Aorta (tissue), 5 donors: Measurements from ENCODE around the gene CD180. TPM values are rescaled to one million over a fixed set of nuclear protein-coding genes. Genes with fewer than 3 reads are reported as not detected.
"Not testable (repeated sequence)": the region's sequence is repeated elsewhere in the genome, so short reads cannot be mapped to it uniquely, and the experiment has no call there.

ENCODE experiments used
- ATAC-seq: fragments of 200-7000 bp; cut with Tn5 transposase; one replicate; pipeline ENCODE4 v1.9.1; 2022; ENCODE audit warnings: moderate library complexity; ENCODE audit not compliant: low FRiP score
- DNase-seq, 2 donors: peaks; one replicate each; pipeline ENCODE4 v3.0.0-alpha.2; 2020
- H3K27ac ChIP-seq, 2 donors: one replicate each; pipeline ENCODE4 v1.5.1; 2013; ENCODE audit warnings: low read length in 2 of 2, mild to moderate bottlenecking in 2 of 2, moderate library complexity in 2 of 2, control low read depth in 1 of 2, inconsistent platforms in 1 of 2, low read depth in 1 of 2
- H3K27me3 ChIP-seq, 2 donors: one replicate each; pipeline ENCODE4 v1.6.1; 2013; ENCODE audit warnings: control low read depth in 1 of 2, low read length in 1 of 2, mild to moderate bottlenecking in 1 of 2, moderate library complexity in 1 of 2; ENCODE audit not compliant: insufficient read depth in 2 of 2, control insufficient read depth in 1 of 2
- H3K36me3 ChIP-seq, 2 donors: one replicate each; pipeline ENCODE4 v1.6.1; 2013; ENCODE audit warnings: control low read depth in 1 of 2, low read length in 1 of 2, mild to moderate bottlenecking in 1 of 2; ENCODE audit not compliant: insufficient read depth in 2 of 2, control insufficient read depth in 1 of 2
- H3K4me1 ChIP-seq, 2 donors: one replicate each; pipeline ENCODE4 v1.6.1; 2013; ENCODE audit warnings: low read length in 2 of 2, control low read depth in 1 of 2, mild to moderate bottlenecking in 1 of 2, moderate library complexity in 1 of 2; ENCODE audit not compliant: insufficient read depth in 2 of 2, control insufficient read depth in 1 of 2
- H3K4me3 ChIP-seq, 2 donors: one replicate each; pipeline ENCODE4 v1.5.1; 2013; ENCODE audit warnings: low read length in 2 of 2, control low read depth in 1 of 2, mild to moderate bottlenecking in 1 of 2
- H3K9me3 ChIP-seq: one replicate; pipeline ENCODE4 v1.6.1; 2013; ENCODE audit warnings: mild to moderate bottlenecking, low read length; ENCODE audit not compliant: control insufficient read depth
- WGBS, 2 donors: extraction: QIAGEN DNeasy Blood & Tissue Kit; methylation state at CpG; one replicate each; pipeline ENCODE4 v1.1.7; 2013; 5-methylcytosine and 5-hydroxymethylcytosine counted together
- intact Hi-C, 2 donors: fragments of 100-400 bp; cut with DNase I; formaldehyde crosslinking; loops; one replicate each; pipeline versions ENCODE4 v1.14.2 to v1.15.0; 2022
- polyA plus RNA-seq, 2 donors: library from polyadenylated mRNA; stranded (reverse); fragments of 200-250 nt; gene quantifications; one replicate each; pipeline ENCODE4 v1.2.3, GENCODE V29; 2013
- total RNA-seq, 2 donors: library from RNA; stranded (reverse); fragmentation: NEBNext Ultra II Directional; extraction: Animal tissue kit (Norgen Biotek cat#: 25700); gene quantifications; one replicate each; pipeline ENCODE4 v1.2.1, GENCODE V29; 2021
- donor health status: healthy with polysubstance abuse.
- donor health status: Bipolar disorder and iron deficiency.
- donor health status: DM: no; HTN: no; CAD: no.
- donor health status: DM: no; HTN: no; CAD: no.
- donor health status: DM: yes; HTN: yes; CAD: no.

The CD180 gene
- total and polyA plus RNA-seq, 4 donors = 0.18 to 3.0 (median 1.5) TPM

- Histone ChIP-seq H3K27ac (no peak overlapping the region), H3K4me3 (no peak overlapping the region), H3K9me3 (no peaks in the 10 kb centered on the region), H3K27me3 (no peaks in the 10 kb centered on the region), H3K4me1 (no peaks in the 10 kb centered on the region), H3K36me3 (no peaks in the 10 kb centered on the region)
- intact Hi-C loops = no loop called here
- DNase-seq (no peak), ATAC-seq (no peak)
Observed at GRCh38 chr5:67176936-67177335, 19.7 kb downstream of the CD180 start.

DNA sequence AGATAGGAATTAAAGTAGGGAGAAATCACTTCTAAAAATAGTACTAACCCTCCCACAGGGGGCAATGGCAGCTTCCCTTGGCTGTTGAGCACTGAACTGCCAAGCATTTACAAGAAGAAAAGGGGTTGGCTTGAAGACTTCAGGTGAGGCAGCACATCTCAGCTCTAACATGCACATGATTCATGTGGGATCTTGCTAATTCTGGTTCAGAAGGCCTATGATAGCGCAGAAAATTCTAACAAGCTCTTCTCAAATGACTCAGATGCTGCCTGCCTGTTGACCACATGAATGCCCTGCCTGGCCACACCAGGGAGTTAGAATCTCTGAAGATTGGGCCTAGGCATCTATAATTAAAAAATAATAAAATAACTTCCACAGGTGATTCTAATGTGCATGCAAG, 22.6 kb downstream of the CD180 start:
- no peaks in the 10 kb centered on the region for H3K36me3 ChIP-seq
- H3K27me3 ChIP-seq = no peaks in the 10 kb centered on the region
- no peak overlapping the region for H3K4me3 ChIP-seq
- H3K4me1 ChIP-seq = no peaks in the 10 kb centered on the region
- intact Hi-C loops = no loop called here
- ATAC-seq (no peak), DNase-seq (no peak)
- no peaks in the 10 kb centered on the region for H3K9me3 ChIP-seq
- 96 to 100% methylated on average over 1 of the region's 1 CpG for WGBS, 2 donors
- H3K27ac ChIP-seq = no peak overlapping the region

GRCh38 chr5:67173351-67173750, 23.2 kb downstream of the CD180 start:
- H3K27me3 ChIP-seq, DNase-seq, H3K36me3 ChIP-seq, H3K4me1 ChIP-seq, H3K4me3 ChIP-seq, ATAC-seq, H3K9me3 ChIP-seq, intact Hi-C loops, H3K27ac ChIP-seq: not testable (repeated sequence)
- WGBS, 2 donors = 55% methylated on average over 1 of the region's 2 CpGs; no CpG with 5 or more reads in 1 of the 2 donors

DNA sequence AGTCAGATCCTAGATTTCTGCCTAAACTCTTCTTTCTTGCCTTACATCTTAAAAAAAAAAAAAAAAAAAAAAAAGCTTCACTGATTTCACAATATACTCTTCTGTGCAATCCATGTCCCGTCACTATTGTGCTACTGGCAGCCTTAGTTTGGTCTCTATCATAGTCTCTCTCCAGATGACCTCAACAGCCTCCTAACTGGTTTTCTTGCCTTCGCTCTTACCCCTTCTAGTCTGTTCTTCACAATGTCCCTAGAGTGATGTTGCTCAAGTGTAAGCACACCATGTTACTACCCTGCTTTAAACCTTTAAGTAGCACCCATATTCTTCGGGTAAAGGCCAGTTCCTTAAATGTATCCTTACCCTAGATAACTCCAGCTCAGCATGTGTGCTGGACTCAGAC, 25.8 kb downstream of the CD180 start:
- no peak overlapping the region for H3K27ac ChIP-seq
- WGBS, 2 donors = 92 to 95% methylated on average over 3 of the region's 3 CpGs
- no peak overlapping the region for H3K4me3 ChIP-seq
- intact Hi-C loops = no loop called here
- H3K9me3 ChIP-seq = no peaks in the 10 kb centered on the region
- ATAC-seq = no peak
- no peaks in the 10 kb centered on the region for H3K4me1 ChIP-seq
- H3K36me3 ChIP-seq = no peaks in the 10 kb centered on the region
- no peak for DNase-seq
- H3K27me3 ChIP-seq = no peaks in the 10 kb centered on the region

- Histone ChIP-seq H3K36me3 (peaks cover 0 to 7% of the 10 kb centered on the region in 2 donors), H3K4me3 (no peak overlapping the region), H3K27ac (no peak overlapping the region), H3K4me1 (no peaks in the 10 kb centered on the region), H3K9me3 (no peaks in the 10 kb centered on the region), H3K27me3 (no peaks in the 10 kb centered on the region)
- intact Hi-C loops = loop anchor here in 1 of 2 donors (10.0 kb wide), 1 partner anchor 163 kb away; no protein-coding TSS in a partner anchor
- no peak for DNase-seq
- ATAC-seq = no peak
- 95 to 97% methylated on average over 4 of the region's 4 CpGs for WGBS, 2 donors
Observed at GRCh38 chr5:67168069-67168468, 28.5 kb downstream of the CD180 start.

- no peaks in the 10 kb centered on the region for H3K27me3 ChIP-seq
- H3K4me1 ChIP-seq = no peaks in the 10 kb centered on the region
- H3K27ac ChIP-seq = peak overlapping the region in 1 of 2 donors; percentile 81
- H3K4me3 ChIP-seq = peak overlapping the region in 1 of 2 donors; percentile 20
- WGBS, 2 donors = 51 to 52% methylated on average over 31 of the region's 31 CpGs
- H3K36me3 ChIP-seq = peaks cover 0 to 8% of the 10 kb centered on the region in 2 donors
- ATAC-seq (peak; percentile 47), DNase-seq (peak; percentile 81 to 86)
- H3K9me3 ChIP-seq = no peaks in the 10 kb centered on the region
- intact Hi-C loops = loop anchor here (1.0 to 10.0 kb wide), 4 partner anchors 14 to 162 kb away; no protein-coding TSS in a partner anchor
Observed at GRCh38 chr5:67166460-67167285, 29.9 kb downstream of the CD180 start.

DNA sequence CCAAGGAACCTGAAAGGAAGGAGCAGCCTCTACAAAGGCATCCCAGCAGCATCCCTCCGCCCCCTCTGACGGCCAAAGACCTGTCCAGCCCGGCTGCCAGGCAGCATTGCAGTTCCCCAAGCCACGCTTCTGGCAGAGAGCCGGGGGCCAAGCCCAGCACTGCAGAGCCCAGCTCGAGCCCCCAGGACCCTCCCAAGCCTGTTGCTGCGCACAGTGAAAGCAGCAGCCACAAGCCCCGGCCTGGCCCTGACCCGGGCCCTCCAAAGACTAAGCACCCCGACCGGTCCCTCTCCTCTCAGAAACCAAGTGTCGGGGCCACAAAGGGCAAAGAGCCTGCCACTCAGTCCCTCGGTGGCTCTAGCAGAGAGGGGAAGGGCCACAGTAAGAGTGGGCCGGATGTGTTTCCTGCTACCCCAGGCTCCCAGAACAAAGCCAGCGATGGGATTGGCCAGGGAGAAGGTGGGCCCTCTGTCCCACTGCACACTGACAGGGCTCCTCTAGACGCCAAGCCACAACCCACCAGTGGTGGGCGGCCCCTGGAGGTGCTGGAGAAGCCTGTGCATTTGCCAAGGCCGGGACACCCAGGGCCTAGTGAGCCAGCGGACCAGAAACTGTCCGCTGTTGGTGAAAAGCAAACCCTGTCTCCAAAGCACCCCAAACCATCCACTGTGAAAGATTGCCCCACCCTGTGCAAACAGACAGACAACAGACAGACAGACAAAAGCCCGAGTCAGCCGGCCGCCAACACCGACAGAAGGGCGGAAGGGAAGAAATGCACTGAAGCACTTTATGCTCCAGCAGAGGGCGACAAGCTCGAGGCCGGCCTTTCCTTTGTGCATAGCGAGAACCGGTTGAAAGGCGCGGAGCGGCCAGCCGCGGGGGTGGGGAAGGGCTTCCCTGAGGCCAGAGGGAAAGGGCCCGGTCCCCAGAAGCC, 30.8 kb downstream of the CD180 start:
- DNase-seq = peak; percentile 94 to 95
- Histone ChIP-seq H3K27me3 (no peaks in the 10 kb centered on the region), H3K4me3 (peak overlapping the region in 1 of 2 donors; percentile 20), H3K36me3 (peaks cover 0 to 8% of the 10 kb centered on the region in 2 donors), H3K9me3 (no peaks in the 10 kb centered on the region), H3K4me1 (no peaks in the 10 kb centered on the region), H3K27ac (peak overlapping the region in 1 of 2 donors; percentile 81)
- 32% methylated on average over 35 to 36 of the region's 36 CpGs for WGBS, 2 donors
- peak; percentile 91 for ATAC-seq
- intact Hi-C loops = loop anchor here (1.0 to 10.0 kb wide), 4 partner anchors 15 to 161 kb away; no protein-coding TSS in a partner anchor

GRCh38 chr5:67164856-67165525, 31.6 kb downstream of the CD180 start:
- DNase-seq (peak in 1 of 2 donors; percentile 70), ATAC-seq (no peak)
- WGBS, 2 donors = 95 to 96% methylated on average over 17 of the region's 17 CpGs
- Histone ChIP-seq H3K36me3 (peaks cover 0 to 8% of the 10 kb centered on the region in 2 donors), H3K4me3 (no peak overlapping the region), H3K27ac (no peak overlapping the region), H3K4me1 (no peaks in the 10 kb centered on the region), H3K27me3 (no peaks in the 10 kb centered on the region), H3K9me3 (no peaks in the 10 kb centered on the region)
- intact Hi-C loops = loop anchor here in 1 of 2 donors (10.0 kb wide), 1 partner anchor 160 kb away; no protein-coding TSS in a partner anchor
